IMR-90 (cell line): ENCODE measurements around the gene IGSF3. TPM values are rescaled to one million over a fixed set of nuclear protein-coding genes. Genes with fewer than 3 reads are reported as not detected.
"Not testable (repeated sequence)": the region's sequence is repeated elsewhere in the genome, so short reads cannot be mapped to it uniquely, and the experiment has no call there.

ENCODE experiments used
- ATAC-seq: fragments of 200-7000 bp; cut with Tn5 transposase; 2 replicates; pipeline ENCODE4 v1.9.1; 2020; ENCODE audit warnings: low read depth, mild to moderate bottlenecking, moderate library complexity
- BruUV-seq: library from RNA; stranded (reverse); fragments of 400-500 nt; replicated peaks from 2 replicates; lab custom pipeline; 2021; lab: Mats Ljungman, UMichigan
- CTCF ChIA-PET: fragments of 300-600 bp; formaldehyde crosslinking; extraction: SDS; loops from one replicate; lab custom pipeline; 2021; ENCODE audit warnings: antibody characterized with exemption; lab: Yijun Ruan, JAX
- POLR2A ChIA-PET: fragments of 300-600 bp; sonication (Branson Sonifier 250); formaldehyde crosslinking; loops from one replicate; lab custom pipeline; 2022; ENCODE audit warnings: antibody characterized with exemption; ENCODE audit not compliant: unreplicated experiment; lab: Charles Lee
- DNase-seq: peaks from one replicate; pipeline ENCODE4 v3.0.0; 2013
- H2AFZ ChIP-seq: replicated peaks from 2 replicates; pipeline ENCODE3; 2013; ENCODE audit warnings: low read length, mild to moderate bottlenecking; ENCODE audit not compliant: poor library complexity
- H2AK5ac ChIP-seq: 2 replicates; pipeline ENCODE4 v1.6.1; 2013; ENCODE audit warnings: low read depth, low read length, inconsistent platforms
- H2AK9ac ChIP-seq: replicated peaks from 2 replicates; pipeline ENCODE3; 2013; ENCODE audit warnings: mild to moderate bottlenecking, low read depth, low read length, moderate library complexity; ENCODE audit not compliant: poor library complexity
- H2BK120ac ChIP-seq: 2 replicates; pipeline ENCODE4 v1.6.1; 2013; ENCODE audit warnings: low read depth, low read length, inconsistent platforms
- H2BK15ac ChIP-seq: 3 replicates; pipeline ENCODE4 v1.6.1; 2013; ENCODE audit warnings: low read depth, low read length, inconsistent platforms
- H2BK20ac ChIP-seq: 2 replicates; pipeline ENCODE4 v1.6.1; 2013; ENCODE audit warnings: low read depth, mild to moderate bottlenecking, inconsistent platforms, low read length, moderate library complexity
- H2BK5ac ChIP-seq: 2 replicates; pipeline ENCODE4 v1.6.1; 2013; ENCODE audit warnings: mild to moderate bottlenecking, low read depth, low read length, inconsistent platforms; ENCODE audit not compliant: poor library complexity, severe bottlenecking
- H3K14ac ChIP-seq: replicated peaks from 2 replicates; pipeline ENCODE4 v1.6.1; 2013; ENCODE audit warnings: low read depth, low read length, inconsistent platforms
- H3K18ac ChIP-seq: 2 replicates; pipeline ENCODE4 v1.6.1; 2013; ENCODE audit warnings: low read depth, low read length, control low read depth
- H3K23ac ChIP-seq: 2 replicates; pipeline ENCODE4 v1.6.1; 2013; ENCODE audit warnings: low read depth, low read length, inconsistent platforms
- H3K27ac ChIP-seq: 2 replicates; pipeline ENCODE4 v1.5.1; 2013; ENCODE audit warnings: mild to moderate bottlenecking, control low read depth, low read length; ENCODE audit not compliant: insufficient read depth
- H3K27me3 ChIP-seq: 2 replicates; pipeline ENCODE4 v1.6.1; 2013; ENCODE audit warnings: low read length; ENCODE audit not compliant: control insufficient read depth, insufficient read depth
- H3K36me3 ChIP-seq: 2 replicates; pipeline ENCODE4 v1.6.1; 2013; ENCODE audit warnings: low read length, mixed read lengths; ENCODE audit not compliant: control insufficient read depth, insufficient read depth
- H3K4ac ChIP-seq: 2 replicates; pipeline ENCODE4 v1.6.1; 2013; ENCODE audit warnings: low read depth, low read length, inconsistent platforms
- H3K4me1 ChIP-seq: 2 replicates; pipeline ENCODE4 v1.6.1; 2013; ENCODE audit warnings: low read length, mixed read lengths; ENCODE audit not compliant: control insufficient read depth, insufficient read depth
- H3K4me2 ChIP-seq: 2 replicates; pipeline ENCODE4 v1.6.1; 2013; ENCODE audit warnings: low read depth, mild to moderate bottlenecking, control low read depth, low read length, moderate library complexity
- H3K4me3 ChIP-seq: 2 replicates; pipeline ENCODE4 v1.5.1; 2013; ENCODE audit warnings: low read depth, mild to moderate bottlenecking, control low read depth, low read length, moderate library complexity; ENCODE audit not compliant: insufficient read depth
- H3K56ac ChIP-seq: 2 replicates; pipeline ENCODE4 v1.6.1; 2013; ENCODE audit warnings: low read length, inconsistent platforms; ENCODE audit not compliant: insufficient read depth; ENCODE audit errors: extremely low read depth
- H3K79me1 ChIP-seq, 2 experiments: 2 replicates each; pipeline ENCODE4 v1.6.1; 2013; ENCODE audit warnings: low read length in 2 of 2, inconsistent platforms in 1 of 2, low read depth in 1 of 2
- H3K9ac ChIP-seq: 2 replicates; pipeline ENCODE4 v1.6.1; 2013; ENCODE audit warnings: low read depth, low read length, control low read depth
- H3K9me1 ChIP-seq: 2 replicates; pipeline ENCODE4 v1.6.1; 2013; ENCODE audit warnings: low read length, inconsistent platforms; ENCODE audit not compliant: insufficient read depth
- H3K9me3 ChIP-seq: 2 replicates; pipeline ENCODE4 v1.6.1; 2013; ENCODE audit warnings: low read length; ENCODE audit not compliant: control insufficient read depth, insufficient read depth
- H4K20me1 ChIP-seq: 2 replicates; pipeline ENCODE4 v1.6.1; 2013; ENCODE audit warnings: low read length, inconsistent platforms; ENCODE audit not compliant: insufficient read depth
- H4K5ac ChIP-seq: 2 replicates; pipeline ENCODE4 v1.6.1; 2013; ENCODE audit warnings: mild to moderate bottlenecking, low read depth, low read length, control low read depth
- H4K8ac ChIP-seq, 2 experiments: 2 replicates each; pipeline ENCODE4 v1.6.1; 2013; ENCODE audit warnings: low read depth in 2 of 2, low read length in 2 of 2, control low read depth in 1 of 2, inconsistent platforms in 1 of 2
- H4K91ac ChIP-seq: 2 replicates; pipeline ENCODE4 v1.6.1; 2013; ENCODE audit warnings: low read depth, low read length, inconsistent platforms; ENCODE audit not compliant: insufficient read depth
- CHD1 ChIP-seq: IDR thresholded peaks from 2 replicates; pipeline ENCODE4 v1.6.1; 2012; ENCODE audit warnings: low read depth, low read length, improper control_type of control experiment
- MAZ ChIP-seq: IDR thresholded peaks from 2 replicates; pipeline ENCODE4 v1.6.1; 2012; ENCODE audit warnings: low read depth, mild to moderate bottlenecking, low read length, improper control_type of control experiment, moderate library complexity, borderline replicate concordance
- WGBS, 2 experiments: methylation state at CpG; one replicate each; pipeline versions ENCODE4 v1.1.5 to v1.1.7; 2013; ENCODE audit warnings: missing lambda C conversion rate in 2 of 2; ENCODE audit not compliant: insufficient read length in 1 of 2; ENCODE audit errors: extremely low coverage in 2 of 2; 5-methylcytosine and 5-hydroxymethylcytosine counted together
- dilution Hi-C: fragments of 300-500 bp; cut with HindIII; formaldehyde crosslinking; loops from one replicate; pipeline ENCODE4 v1.14.3; 2018; ENCODE audit warnings: low sequenced_read_pairs; ENCODE audit not compliant: unreplicated experiment
- in situ Hi-C: fragments of 300-500 bp; cut with MboI; formaldehyde crosslinking; loops from 3 replicates; pipeline ENCODE4 v1.14.3; 2019; ENCODE audit warnings: low sequenced_read_pairs, inconsistent platforms, mixed read lengths
- intact Hi-C: fragments of 100-400 bp; cut with micrococcal nuclease; formaldehyde crosslinking; loops from 2 replicates; pipeline ENCODE4 v1.10.0; 2022
- polyA plus RNA-seq, 3 experiments: library from polyadenylated mRNA; depleted of rRNA; stranded (reverse); fragments of >200 nt; gene quantifications; 2 replicates each; pipeline ENCODE4 v1.2.3, GENCODE V29; 2012; ENCODE audit warnings: low replicate concordance in 1 of 3
- total RNA-seq: library from RNA; depleted of rRNA; stranded (reverse); fragments of >200 nt; gene quantifications from 2 replicates; pipeline ENCODE4 v1.2.3, GENCODE V29; 2012

Gene IGSF3
- total and polyA plus RNA-seq, 2 of the 4 experiments (the other 2 are of a cell fraction): under 0.01 to 0.02 TPM

DNA sequence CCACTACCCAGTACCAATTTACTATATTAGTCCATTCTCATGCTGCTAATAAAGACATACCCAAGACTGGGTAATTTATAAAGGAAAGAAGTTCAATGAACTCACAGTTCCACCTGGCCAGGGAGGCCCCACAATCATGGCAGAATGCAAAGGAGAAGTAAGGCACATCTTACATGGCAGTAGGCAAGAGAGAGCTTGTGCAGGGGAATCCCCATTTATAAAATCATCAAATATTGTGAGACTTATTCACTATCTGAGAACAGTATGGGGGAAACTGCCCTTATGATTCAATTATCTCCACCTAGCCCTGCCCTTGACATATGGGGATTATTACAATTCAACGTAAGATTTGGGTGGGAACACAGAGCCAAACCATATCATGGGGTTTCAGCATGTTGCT is 103.1 kb downstream of the IGSF3 start (continued):
- no peak for TF ChIP-seq CHD1
- no peak for TF ChIP-seq MAZ

DNA sequence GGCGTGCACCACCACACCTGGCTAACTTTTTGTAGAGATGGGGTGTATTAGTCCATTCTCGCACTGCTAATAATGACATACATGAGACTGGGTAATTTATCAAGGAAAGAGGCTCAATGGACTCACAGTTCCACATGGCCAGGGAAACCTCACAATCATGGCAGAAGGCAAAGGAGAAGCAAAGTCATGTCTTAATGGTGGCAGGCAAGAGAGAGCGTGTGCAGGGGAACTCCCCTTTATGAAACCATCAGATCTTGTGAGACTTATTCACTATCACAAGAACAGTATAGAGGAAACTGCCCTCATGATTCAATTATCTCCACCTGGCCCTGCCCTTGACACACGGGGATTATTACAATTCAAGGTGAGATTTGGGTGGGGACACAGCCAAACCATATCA is 105.1 kb downstream of the IGSF3 start:
- H4K91ac ChIP-seq, H3K27ac ChIP-seq, H2BK5ac ChIP-seq, H2AFZ ChIP-seq, H3K4me2 ChIP-seq, DNase-seq, dilution Hi-C loops, H3K9me1 ChIP-seq, H3K4ac ChIP-seq, POLR2A ChIA-PET, H4K8ac ChIP-seq, H3K18ac ChIP-seq, BruUV-seq, intact Hi-C loops, H3K79me1 ChIP-seq, H3K4me3 ChIP-seq, H3K14ac ChIP-seq, H4K20me1 ChIP-seq, H4K5ac ChIP-seq, H2AK5ac ChIP-seq, ATAC-seq, H3K9me3 ChIP-seq, H3K4me1 ChIP-seq, H2AK9ac ChIP-seq, H3K9ac ChIP-seq, H3K56ac ChIP-seq, H2BK15ac ChIP-seq, H3K27me3 ChIP-seq, in situ Hi-C loops, H3K36me3 ChIP-seq, H2BK120ac ChIP-seq, CTCF ChIA-PET, H2BK20ac ChIP-seq, H3K23ac ChIP-seq: not testable (repeated sequence)
- 80% methylated on average over 1 of the region's 4 CpGs; no CpG with 5 or more reads in 1 of the 2 experiments for WGBS, 2 experiments
